ENCODE measurements around the gene DDOST. TPM values are rescaled to one million over a fixed set of nuclear protein-coding genes. Genes with fewer than 3 reads are reported as not detected.

Gene DDOST
- polyA plus RNA-seq, 3 donors: 125 to 245 (median 241) TPM

GRCh38 chr1:20668581-20668980 is 7.4 kb upstream of the DDOST start:
- intact Hi-C loops (cut with micrococcal nuclease): no loop called here
- Histone ChIP-seq H3K9me3 (replicated peaks in 1 of 2; ENCODE audit: control insufficient read depth in 1 of 2, insufficient read depth in 1 of 2, low read length in 2 of 2) (no peaks in the 10 kb centered on the region), H3K27ac (ENCODE audit: low read depth in 1 of 2, low read length in 2 of 2) (no peak overlapping the region), H2AFZ (ENCODE audit: insufficient read depth, low read depth, low read length, poor library complexity, severe bottlenecking) (no peak overlapping the region), H3K4me2 (replicated peaks; ENCODE audit: extremely low read depth, low read length, poor library complexity, severe bottlenecking) (no peak overlapping the region), H4K20me1 (ENCODE audit: insufficient read depth, low read length) (no peaks in the 10 kb centered on the region), H3K9ac (ENCODE audit: insufficient read depth, low read length, poor library complexity, severe bottlenecking) (no peak overlapping the region), H3K4me1 (ENCODE audit: control insufficient read depth in 1 of 2, insufficient read depth in 2 of 2, low read length in 2 of 2) (no peaks in the 10 kb centered on the region), H3K79me2 (ENCODE audit: insufficient read depth, low read length) (no peaks in the 10 kb centered on the region), H3K36me3 (replicated peaks in 1 of 2; ENCODE audit: control insufficient read depth in 1 of 2, insufficient read depth in 2 of 2, low read length in 2 of 2) (peaks cover 0 to 2% of the 10 kb centered on the region in 2 donors), H3K27me3 (ENCODE audit: control insufficient read depth in 2 of 2, insufficient read depth in 2 of 2, low read length in 2 of 2) (no peaks in the 10 kb centered on the region), H3K4me3 (replicated peaks in 1 of 3; ENCODE audit: low read depth in 2 of 3, low read length in 3 of 3) (no peak overlapping the region)
- Mint-ChIP-seq H3K36me3 (peaks cover 5 to 6% of the 10 kb centered on the region in 2 donors), H3K27ac (no peak overlapping the region), H3K27me3 (ENCODE audit: low read depth in 3 of 3) (peaks cover 0 to 2% (median 1%) of the 10 kb centered on the region in 3 donors), H3K9me3 (peaks cover 0 to 5% (median 2%) of the 10 kb centered on the region in 7 donors), H3K4me3 (no peak overlapping the region), H3K4me1 (peaks cover 4% of the 10 kb centered on the region)
- no peak for TF ChIP-seq CTCF (IDR thresholded peaks at IDR 0.05)
- no CpG with 5 or more reads among the region's 1 CpG for WGBS (ENCODE audit: insufficient coverage)
- no peak for DNase-seq

GRCh38 chr1:20666804-20667203 is 5.6 kb upstream of the DDOST start:
- intact Hi-C loops (cut with micrococcal nuclease): no loop called here
- H3K36me3 Mint-ChIP-seq: no peaks in the 10 kb centered on the region
- peaks cover 13% of the 10 kb centered on the region for H3K4me1 Mint-ChIP-seq
- 100% methylated on average over 1 of the region's 1 CpG for WGBS (ENCODE audit: insufficient coverage)
- Histone ChIP-seq H3K4me3 (replicated peaks in 1 of 3; ENCODE audit: low read depth in 2 of 3, low read length in 3 of 3) (no peak overlapping the region), H3K4me2 (replicated peaks; ENCODE audit: extremely low read depth, low read length, poor library complexity, severe bottlenecking) (no peak overlapping the region), H3K27ac (ENCODE audit: low read depth in 1 of 2, low read length in 2 of 2) (no peak overlapping the region), H4K20me1 (ENCODE audit: insufficient read depth, low read length) (no peaks in the 10 kb centered on the region), H3K9ac (ENCODE audit: insufficient read depth, low read length, poor library complexity, severe bottlenecking) (no peak overlapping the region), H3K9me3 (replicated peaks in 1 of 2; ENCODE audit: control insufficient read depth in 1 of 2, insufficient read depth in 1 of 2, low read length in 2 of 2) (no peaks in the 10 kb centered on the region), H3K79me2 (ENCODE audit: insufficient read depth, low read length) (no peaks in the 10 kb centered on the region), H3K4me1 (ENCODE audit: control insufficient read depth in 1 of 2, insufficient read depth in 2 of 2, low read length in 2 of 2) (peaks cover 5% of the 10 kb centered on the region in 2 donors), H3K27me3 (ENCODE audit: control insufficient read depth in 2 of 2, insufficient read depth in 2 of 2, low read length in 2 of 2) (no peaks in the 10 kb centered on the region), H2AFZ (ENCODE audit: insufficient read depth, low read depth, low read length, poor library complexity, severe bottlenecking) (no peak overlapping the region), H3K36me3 (replicated peaks in 1 of 2; ENCODE audit: control insufficient read depth in 1 of 2, insufficient read depth in 2 of 2, low read length in 2 of 2) (peaks cover 0 to 2% of the 10 kb centered on the region in 2 donors)
- no peak overlapping the region for H3K4me3 Mint-ChIP-seq
- peaks cover 0 to 2% (median 0%) of the 10 kb centered on the region in 3 donors for H3K27me3 Mint-ChIP-seq (ENCODE audit: low read depth in 3 of 3)
- H3K9me3 Mint-ChIP-seq: peaks cover 0 to 5% (median 2%) of the 10 kb centered on the region in 7 donors
- DNase-seq: peak in 2 of 3 donors; percentile 14 to 38
- TF ChIP-seq CTCF (IDR thresholded peaks at IDR 0.05): no peak
- no peak overlapping the region for H3K27ac Mint-ChIP-seq

Data from CD14-positive monocyte (primary cell).